Colonic mucosa (tissue), 4 donors: Measurements from ENCODE around the gene IGFBPL1. TPM values are rescaled to one million over a fixed set of nuclear protein-coding genes. Genes with fewer than 3 reads are reported as not detected.
"Not testable (repeated sequence)": the region's sequence is repeated elsewhere in the genome, so short reads cannot be mapped to it uniquely, and the experiment has no call there.

Source experiments
- DNase-seq: peaks from one replicate; pipeline ENCODE4 v3.0.0-alpha.2; 2020
- H3K27ac ChIP-seq: fragments of 200-600 bp; one replicate; pipeline ENCODE4 v1.8.0; 2021
- H3K27me3 ChIP-seq: fragments of 200-600 bp; one replicate; pipeline ENCODE4 v1.8.0; 2021
- H3K36me3 ChIP-seq: fragments of 200-600 bp; one replicate; pipeline ENCODE4 v1.8.0; 2021
- H3K4me1 ChIP-seq: fragments of 200-600 bp; one replicate; pipeline ENCODE4 v1.8.0; 2021; ENCODE audit warnings: mild to moderate bottlenecking
- H3K4me3 ChIP-seq: fragments of 200-600 bp; one replicate; pipeline ENCODE4 v1.8.0; 2021
- H3K9ac ChIP-seq, 2 donors: one replicate each; pipeline ENCODE4 v1.7.0; 2013; ENCODE audit warnings: control low read depth in 2 of 2, low read depth in 2 of 2, low read length in 2 of 2
- H3K9me3 ChIP-seq: fragments of 200-600 bp; one replicate; pipeline ENCODE4 v1.8.0; 2021
- CTCF ChIP-seq: fragments of 200-600 bp; IDR thresholded peaks from one replicate; pipeline ENCODE4 v1.8.0; 2022; ENCODE audit warnings: antibody characterized with exemption, mild to moderate bottlenecking
- intact Hi-C: fragments of 100-400 bp; cut with DNase I; formaldehyde crosslinking; loops from one replicate; pipeline ENCODE4 v1.14.1; 2022
- total RNA-seq, 2 donors: library from RNA; stranded (reverse); fragmentation: NEBNext Ultra II Directional in 1 of 2; extraction: Animal tissue kit (Norgen Biotek cat#: 25700) in 1 of 2; gene quantifications; one replicate each; pipeline ENCODE4 v1.2.1, GENCODE V29; 2021
- donor health status: healthy.
- donor health status: DM: no; HTN: no; CAD: no.
- donor health status: DM: no; HTN: no; CAD: no.

IGFBPL1 gene
- total RNA-seq, 2 donors from 2014 or later, result 0.82 to 1.3 TPM

GRCh38 chr9:38380230-38380871 lies 43.9 kb downstream of the IGFBPL1 start:
- Histone ChIP-seq H3K27ac (no peak overlapping the region), H3K9me3 (no peaks in the 10 kb centered on the region), H3K9ac (no peak overlapping the region), H3K27me3 (no peaks in the 10 kb centered on the region), H3K4me1 (no peaks in the 10 kb centered on the region), H3K36me3 (no peaks in the 10 kb centered on the region), H3K4me3 (no peak overlapping the region)
- DNase-seq, result no peak
- intact Hi-C loops, result no loop called here
- TF ChIP-seq CTCF, result no peak

DNA sequence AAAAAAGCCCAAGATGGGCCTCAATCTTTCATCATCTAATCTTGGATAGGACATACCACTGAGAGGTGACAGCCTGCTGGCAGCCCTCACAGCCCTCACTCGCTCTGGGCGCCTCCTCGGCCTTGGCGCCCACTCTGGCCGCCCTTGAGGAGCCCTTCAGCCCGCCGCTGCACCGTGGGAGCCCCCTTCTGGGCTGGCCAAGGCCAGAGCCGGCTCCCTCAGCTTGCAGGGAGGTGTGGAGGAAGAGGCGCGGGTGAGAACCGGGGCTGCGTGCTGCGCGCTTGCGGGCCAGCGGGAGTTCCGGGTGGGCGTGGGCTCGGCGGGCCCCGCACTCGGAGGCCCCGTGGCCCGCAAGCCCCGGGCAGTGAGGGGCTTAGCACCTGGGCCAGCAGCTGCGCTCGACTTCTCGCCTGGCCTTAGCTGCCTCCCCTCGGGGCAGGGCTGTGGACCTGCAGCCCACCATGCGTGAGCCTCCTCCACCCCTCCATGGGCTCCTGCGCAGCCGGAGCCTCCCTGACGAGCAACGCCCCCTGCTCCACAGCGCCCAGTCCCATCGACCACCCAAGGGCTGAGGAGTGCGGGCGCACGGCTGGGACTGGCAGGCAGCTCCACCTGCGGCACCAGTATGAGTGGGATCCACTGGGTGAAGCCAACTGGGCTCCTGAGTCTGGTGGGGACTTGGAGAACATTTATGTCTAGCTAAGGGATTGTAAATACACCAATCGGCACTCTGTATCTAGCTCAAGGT lies 46.7 kb downstream of the IGFBPL1 start:
- H3K27ac ChIP-seq, H3K4me1 ChIP-seq, H3K27me3 ChIP-seq, intact Hi-C loops, DNase-seq, H3K36me3 ChIP-seq, H3K9ac ChIP-seq, H3K4me3 ChIP-seq, H3K9me3 ChIP-seq: not testable (repeated sequence)

- Histone ChIP-seq H3K9me3 (no peaks in the 10 kb centered on the region), H3K4me3 (no peak overlapping the region), H3K36me3 (no peaks in the 10 kb centered on the region), H3K9ac (no peak overlapping the region), H3K27ac (no peak overlapping the region), H3K4me1 (no peaks in the 10 kb centered on the region), H3K27me3 (no peaks in the 10 kb centered on the region)
- DNase-seq, result no peak
- intact Hi-C loops, result no loop called here
- TF ChIP-seq CTCF, result no peak
These were observed 48.1 kb downstream of the IGFBPL1 start for GRCh38 chr9:38376021-38376670.

DNA sequence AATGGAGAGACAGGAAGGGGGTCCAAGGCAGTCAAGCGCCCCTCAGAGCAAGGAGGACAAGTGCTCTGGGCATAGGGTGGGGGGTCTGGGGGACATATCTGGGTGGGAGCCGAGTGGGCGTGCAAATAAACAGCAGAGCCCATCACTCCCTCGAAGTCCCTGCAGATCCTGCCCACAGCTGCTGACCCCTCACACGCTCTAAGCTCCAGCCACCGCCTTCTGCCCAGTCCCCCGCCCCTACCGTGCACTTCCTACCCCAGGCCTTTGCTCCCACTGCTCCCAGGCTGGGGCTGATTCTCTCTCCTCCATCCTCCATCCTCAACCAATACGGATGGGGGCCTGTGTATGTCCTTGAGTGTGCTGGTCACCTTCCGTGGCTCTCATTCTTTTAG lies 48.7 kb downstream of the IGFBPL1 start:
- Histone ChIP-seq H3K27ac (no peak overlapping the region), H3K9me3 (no peaks in the 10 kb centered on the region), H3K4me3 (no peak overlapping the region), H3K9ac (no peak overlapping the region), H3K27me3 (no peaks in the 10 kb centered on the region), H3K4me1 (no peaks in the 10 kb centered on the region), H3K36me3 (no peaks in the 10 kb centered on the region)
- intact Hi-C loops, result no loop called here
- no peak for TF ChIP-seq CTCF
- no peak for DNase-seq

DNA sequence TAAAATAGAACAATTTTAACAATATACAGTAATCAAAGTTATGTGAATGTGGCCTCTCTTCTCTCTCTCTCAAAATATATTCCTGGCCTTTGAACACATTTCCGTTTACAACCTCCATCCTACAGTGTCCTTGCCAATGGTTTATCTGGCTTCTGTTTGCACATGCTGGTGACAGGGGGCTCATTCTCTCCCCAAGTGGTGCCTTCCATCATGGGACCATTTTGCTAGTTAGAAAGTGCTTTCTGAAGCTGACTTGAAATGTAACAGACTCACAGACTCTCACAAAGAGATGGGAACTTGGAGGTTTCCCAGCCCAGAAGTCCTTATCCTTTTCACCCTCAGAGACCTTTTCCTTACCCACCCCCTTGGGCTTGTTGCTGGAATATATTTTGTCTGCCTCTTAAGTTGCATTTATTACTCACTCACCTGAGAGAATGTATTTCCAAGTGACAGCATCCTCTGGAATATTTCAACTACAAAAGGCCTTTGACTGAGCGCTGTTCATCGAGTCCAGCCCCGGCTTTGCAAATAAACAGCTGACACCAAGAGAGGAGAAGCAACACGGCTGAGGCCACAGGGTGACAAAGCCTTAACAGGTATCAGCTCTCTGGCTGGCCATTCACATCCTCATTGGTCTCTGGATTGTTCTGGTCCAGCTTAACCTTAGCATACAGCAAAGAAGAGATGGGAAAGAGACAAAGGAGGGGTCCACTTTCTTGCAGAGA lies 49.2 kb downstream of the IGFBPL1 start:
- H3K27me3 ChIP-seq, result no peaks in the 10 kb centered on the region
- H3K27ac ChIP-seq, result no peak overlapping the region
- H3K9ac ChIP-seq, result no peak overlapping the region
- H3K9me3 ChIP-seq, result no peaks in the 10 kb centered on the region
- DNase-seq, result no peak
- no peaks in the 10 kb centered on the region for H3K4me1 ChIP-seq
- H3K4me3 ChIP-seq, result no peak overlapping the region
- TF ChIP-seq CTCF, result no peak
- H3K36me3 ChIP-seq, result no peaks in the 10 kb centered on the region
- intact Hi-C loops, result no loop called here
